ENCODE results near the gene C16orf95.

C16orf95 gene

DNA sequence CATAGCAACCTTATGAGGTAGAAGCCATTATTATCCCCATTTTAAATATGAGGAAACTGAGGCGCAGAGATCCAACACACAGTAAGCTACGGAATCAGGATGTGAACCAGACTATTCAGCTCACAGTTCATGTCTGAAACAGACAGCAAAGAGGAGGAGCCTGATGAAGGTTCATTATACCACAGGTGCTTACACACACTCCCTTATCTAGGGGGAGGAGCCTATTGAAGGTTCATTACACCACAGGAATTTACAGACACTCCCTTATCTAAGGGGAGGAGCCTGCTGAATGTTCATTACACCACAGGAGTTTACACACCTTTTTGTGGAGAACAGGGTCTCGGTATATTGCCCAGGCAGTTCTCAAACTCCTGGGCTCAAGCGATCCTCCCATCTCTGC, 21.9 kb downstream of the C16orf95 start:
- Histone ChIP-seq H3K27me3 (ENCODE audit: control insufficient read depth in 5 of 5, insufficient read depth in 4 of 5, low read length in 5 of 5) (no peaks in the 10 kb centered on the region), H3K9me3 (ENCODE audit: control insufficient read depth in 5 of 5, low read length in 5 of 5) (peaks cover 0 to 7% (median 0%) of the 10 kb centered on the region in 5 donors), H3K9ac (ENCODE audit: low read length in 5 of 5) (no peak overlapping the region), H3K4me3 (ENCODE audit: low read depth in 1 of 5, low read length in 5 of 5) (no peak overlapping the region), H3K4me1 (ENCODE audit: control insufficient read depth in 5 of 5, insufficient read depth in 5 of 5, low read length in 5 of 5) (peaks cover 0 to 5% (median 0%) of the 10 kb centered on the region in 5 donors), H3K27ac (ENCODE audit: low read depth, low read length) (no peak overlapping the region), H3K36me3 (ENCODE audit: control insufficient read depth in 5 of 5, insufficient read depth in 5 of 5, low read length in 5 of 5) (peaks cover 0 to 5% (median 0%) of the 10 kb centered on the region in 5 donors)

DNA sequence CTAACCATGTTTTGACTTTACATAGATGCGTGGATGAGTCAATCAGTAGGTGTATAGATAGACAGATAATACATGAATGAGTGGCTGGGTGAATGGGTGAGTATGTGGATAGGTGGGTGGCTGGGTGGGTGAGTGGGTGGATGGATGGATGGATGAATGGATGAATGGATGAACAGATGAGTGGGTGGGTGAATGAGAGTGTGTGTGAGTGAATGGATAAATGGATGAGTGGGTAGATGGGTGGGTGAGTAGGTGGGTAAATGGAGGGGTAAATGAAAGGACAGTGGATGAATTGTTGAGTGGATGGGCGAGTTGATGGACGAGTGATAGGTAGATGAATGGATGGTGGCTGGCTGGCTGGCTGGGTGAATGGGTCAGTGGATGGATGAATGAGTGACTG, 23.2 kb downstream of the C16orf95 start:
- peaks cover 0 to 4% (median 0%) of the 10 kb centered on the region in 5 donors for H3K36me3 ChIP-seq (ENCODE audit: control insufficient read depth in 5 of 5, insufficient read depth in 5 of 5, low read length in 5 of 5)
- no peaks in the 10 kb centered on the region for H3K27me3 ChIP-seq (ENCODE audit: control insufficient read depth in 5 of 5, insufficient read depth in 4 of 5, low read length in 5 of 5)
- H3K9me3 ChIP-seq (ENCODE audit: control insufficient read depth in 5 of 5, low read length in 5 of 5) = peaks cover 0 to 7% (median 0%) of the 10 kb centered on the region in 5 donors
- H3K27ac ChIP-seq (ENCODE audit: low read depth, low read length) = no peak overlapping the region
- H3K4me3 ChIP-seq (ENCODE audit: low read depth in 1 of 5, low read length in 5 of 5) = no peak overlapping the region
- H3K4me1 ChIP-seq (ENCODE audit: control insufficient read depth in 5 of 5, insufficient read depth in 5 of 5, low read length in 5 of 5) = peaks cover 0 to 5% (median 0%) of the 10 kb centered on the region in 5 donors
- no peak overlapping the region for H3K9ac ChIP-seq (ENCODE audit: low read length in 5 of 5)

DNA sequence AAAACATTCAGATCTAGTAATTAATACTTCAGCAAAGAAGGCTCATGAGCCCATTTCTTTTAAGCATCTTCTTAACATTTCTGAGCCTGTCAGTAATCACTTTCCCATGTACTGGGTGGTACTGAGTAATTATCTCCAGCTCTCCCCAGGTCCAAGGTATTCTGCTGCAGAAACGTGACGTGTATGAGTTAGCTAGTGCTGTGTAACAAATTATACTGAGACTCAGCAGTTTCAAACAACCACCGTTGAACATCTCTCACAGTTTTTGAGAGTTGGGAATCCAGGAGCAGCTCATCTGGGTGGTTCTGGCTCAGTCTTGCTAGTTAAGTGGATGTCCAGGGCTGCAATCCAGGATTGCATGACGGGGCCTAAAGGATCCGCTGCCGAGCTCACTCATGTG, 25.2 kb downstream of the C16orf95 start:
- H3K4me1 ChIP-seq (ENCODE audit: control insufficient read depth in 5 of 5, insufficient read depth in 5 of 5, low read length in 5 of 5) = no peaks in the 10 kb centered on the region
- no peaks in the 10 kb centered on the region for H3K27me3 ChIP-seq (ENCODE audit: control insufficient read depth in 5 of 5, insufficient read depth in 4 of 5, low read length in 5 of 5)
- H3K9ac ChIP-seq (ENCODE audit: low read length in 5 of 5) = no peak overlapping the region
- no peak overlapping the region for H3K4me3 ChIP-seq (ENCODE audit: low read depth in 1 of 5, low read length in 5 of 5)
- no peak overlapping the region for H3K27ac ChIP-seq (ENCODE audit: low read depth, low read length)
- peaks cover 0 to 4% (median 0%) of the 10 kb centered on the region in 5 donors for H3K36me3 ChIP-seq (ENCODE audit: control insufficient read depth in 5 of 5, insufficient read depth in 5 of 5, low read length in 5 of 5)
- H3K9me3 ChIP-seq (ENCODE audit: control insufficient read depth in 5 of 5, low read length in 5 of 5) = peaks cover 0 to 7% (median 4%) of the 10 kb centered on the region in 5 donors

- Histone ChIP-seq H3K27ac (ENCODE audit: low read depth, low read length) (no peak overlapping the region), H3K36me3 (ENCODE audit: control insufficient read depth in 5 of 5, insufficient read depth in 5 of 5, low read length in 5 of 5) (peaks cover 0 to 4% (median 0%) of the 10 kb centered on the region in 5 donors), H3K9ac (ENCODE audit: low read length in 5 of 5) (no peak overlapping the region), H3K27me3 (ENCODE audit: control insufficient read depth in 5 of 5, insufficient read depth in 4 of 5, low read length in 5 of 5) (no peaks in the 10 kb centered on the region), H3K9me3 (ENCODE audit: control insufficient read depth in 5 of 5, low read length in 5 of 5) (peaks cover 0 to 7% (median 4%) of the 10 kb centered on the region in 5 donors), H3K4me3 (ENCODE audit: low read depth in 1 of 5, low read length in 5 of 5) (no peak overlapping the region), H3K4me1 (ENCODE audit: control insufficient read depth in 5 of 5, insufficient read depth in 5 of 5, low read length in 5 of 5) (no peaks in the 10 kb centered on the region)
Observed at GRCh38 chr16:87288753-87289362, 28.3 kb downstream of the C16orf95 start.

- Histone ChIP-seq H3K27me3 (ENCODE audit: control insufficient read depth in 5 of 5, insufficient read depth in 4 of 5, low read length in 5 of 5) (no peaks in the 10 kb centered on the region), H3K9ac (ENCODE audit: low read length in 5 of 5) (no peak overlapping the region), H3K27ac (ENCODE audit: low read depth, low read length) (no peak overlapping the region), H3K4me3 (ENCODE audit: low read depth in 1 of 5, low read length in 5 of 5) (no peak overlapping the region), H3K36me3 (ENCODE audit: control insufficient read depth in 5 of 5, insufficient read depth in 5 of 5, low read length in 5 of 5) (peaks cover 0 to 4% (median 0%) of the 10 kb centered on the region in 5 donors), H3K4me1 (ENCODE audit: control insufficient read depth in 5 of 5, insufficient read depth in 5 of 5, low read length in 5 of 5) (no peaks in the 10 kb centered on the region), H3K9me3 (ENCODE audit: control insufficient read depth in 5 of 5, low read length in 5 of 5) (peaks cover 0 to 7% (median 3%) of the 10 kb centered on the region in 5 donors)
Observed at GRCh38 chr16:87286839-87287626, 30.2 kb downstream of the C16orf95 start.

DNA sequence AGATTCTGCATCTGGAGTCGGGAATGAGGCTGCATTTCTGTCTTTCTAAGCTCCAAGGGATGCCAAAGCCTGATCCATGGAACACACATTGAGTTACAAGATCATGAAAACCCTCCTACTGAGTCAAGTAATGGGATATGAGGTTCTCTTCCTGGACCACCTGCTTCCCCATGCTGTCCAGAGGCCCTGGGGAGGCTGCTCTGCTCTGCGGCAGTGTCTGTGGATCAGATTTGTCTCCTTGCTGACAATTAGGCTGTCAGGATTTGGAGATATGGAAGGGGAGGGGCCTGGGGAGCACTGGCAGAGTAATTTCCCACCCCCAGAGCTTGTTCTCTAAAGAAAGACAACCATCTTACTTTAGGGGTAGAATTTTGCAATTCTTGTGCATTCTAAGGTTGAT, 33.0 kb downstream of the C16orf95 start:
- Histone ChIP-seq H3K36me3 (ENCODE audit: control insufficient read depth in 5 of 5, insufficient read depth in 5 of 5, low read length in 5 of 5) (no peaks in the 10 kb centered on the region), H3K9ac (ENCODE audit: low read length in 5 of 5) (no peak overlapping the region), H3K27me3 (ENCODE audit: control insufficient read depth in 5 of 5, insufficient read depth in 4 of 5, low read length in 5 of 5) (peaks cover 0 to 1% (median 0%) of the 10 kb centered on the region in 5 donors), H3K9me3 (ENCODE audit: control insufficient read depth in 5 of 5, low read length in 5 of 5) (peaks cover 0 to 7% (median 0%) of the 10 kb centered on the region in 5 donors), H3K4me3 (ENCODE audit: low read depth in 1 of 5, low read length in 5 of 5) (no peak overlapping the region), H3K27ac (ENCODE audit: low read depth, low read length) (no peak overlapping the region), H3K4me1 (ENCODE audit: control insufficient read depth in 5 of 5, insufficient read depth in 5 of 5, low read length in 5 of 5) (no peaks in the 10 kb centered on the region)

DNA sequence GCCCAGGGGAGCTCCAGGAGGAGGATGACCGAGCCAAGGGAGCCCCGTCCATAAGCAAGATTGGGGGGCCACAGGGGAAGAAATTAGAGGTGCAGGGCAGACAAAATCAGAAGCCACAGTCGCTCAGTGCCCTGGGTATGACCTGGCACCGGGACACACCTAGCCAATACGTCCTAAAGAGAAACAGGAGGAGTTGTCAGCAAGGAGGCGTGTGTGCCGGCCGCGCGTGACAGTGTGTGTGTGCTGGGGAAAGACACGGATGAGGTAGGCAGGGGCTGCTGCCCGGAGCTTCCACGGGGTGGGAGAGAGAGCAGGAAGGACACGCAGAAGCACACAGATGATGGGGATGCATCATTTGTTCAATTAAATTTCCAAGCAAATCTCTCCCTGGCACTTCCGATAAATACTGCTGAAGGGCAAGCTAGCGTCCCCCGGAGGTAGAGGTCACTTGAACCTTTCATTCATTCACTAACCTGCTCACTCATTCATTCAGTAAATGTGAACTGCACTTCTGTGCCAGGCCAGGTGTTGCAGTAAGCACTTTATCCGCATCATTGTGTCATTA, 38.0 kb downstream of the C16orf95 start:
- Histone ChIP-seq H3K4me1 (ENCODE audit: control insufficient read depth in 5 of 5, insufficient read depth in 5 of 5, low read length in 5 of 5) (peaks cover 0 to 8% (median 0%) of the 10 kb centered on the region in 5 donors), H3K9ac (ENCODE audit: low read length in 5 of 5) (no peak overlapping the region), H3K27me3 (ENCODE audit: control insufficient read depth in 5 of 5, insufficient read depth in 4 of 5, low read length in 5 of 5) (peaks cover 0 to 9% (median 2%) of the 10 kb centered on the region in 5 donors), H3K36me3 (ENCODE audit: control insufficient read depth in 5 of 5, insufficient read depth in 5 of 5, low read length in 5 of 5) (no peaks in the 10 kb centered on the region), H3K4me3 (ENCODE audit: low read depth in 1 of 5, low read length in 5 of 5) (no peak overlapping the region), H3K27ac (ENCODE audit: low read depth, low read length) (no peak overlapping the region), H3K9me3 (ENCODE audit: control insufficient read depth in 5 of 5, low read length in 5 of 5) (no peaks in the 10 kb centered on the region)

GRCh38 chr16:87278191-87279093, 38.8 kb downstream of the C16orf95 start:
- no peak overlapping the region for H3K27ac ChIP-seq (ENCODE audit: low read depth, low read length)
- no peak overlapping the region for H3K4me3 ChIP-seq (ENCODE audit: low read depth in 1 of 5, low read length in 5 of 5)
- H3K36me3 ChIP-seq (ENCODE audit: control insufficient read depth in 5 of 5, insufficient read depth in 5 of 5, low read length in 5 of 5) = no peaks in the 10 kb centered on the region
- peaks cover 0 to 9% (median 2%) of the 10 kb centered on the region in 5 donors for H3K27me3 ChIP-seq (ENCODE audit: control insufficient read depth in 5 of 5, insufficient read depth in 4 of 5, low read length in 5 of 5)
- H3K9ac ChIP-seq (ENCODE audit: low read length in 5 of 5) = no peak overlapping the region
- peaks cover 0 to 8% (median 0%) of the 10 kb centered on the region in 5 donors for H3K4me1 ChIP-seq (ENCODE audit: control insufficient read depth in 5 of 5, insufficient read depth in 5 of 5, low read length in 5 of 5)
- no peaks in the 10 kb centered on the region for H3K9me3 ChIP-seq (ENCODE audit: control insufficient read depth in 5 of 5, low read length in 5 of 5)

DNA sequence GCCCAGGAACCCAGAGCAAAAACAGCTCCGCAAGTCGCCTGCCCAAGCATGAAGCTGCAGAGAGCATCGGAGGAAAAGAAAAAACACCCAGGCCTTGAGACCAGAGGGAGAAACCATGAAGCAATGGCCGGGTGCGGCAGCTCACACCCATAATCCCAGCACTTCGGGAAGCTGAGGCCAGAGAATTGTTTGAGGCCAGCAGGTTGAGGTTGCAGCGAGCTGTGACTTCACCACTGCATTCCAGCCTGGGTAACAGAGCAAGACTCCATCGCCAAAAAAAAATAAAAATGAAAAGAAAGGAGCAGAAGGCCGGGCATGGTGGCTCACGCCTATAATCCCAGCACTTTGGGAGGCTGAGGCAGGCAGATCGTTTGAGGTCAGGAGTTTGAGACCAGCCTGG, 40.3 kb downstream of the C16orf95 start:
- Histone ChIP-seq H3K4me3 (ENCODE audit: low read depth in 1 of 5, low read length in 5 of 5) (no peak overlapping the region), H3K27ac (ENCODE audit: low read depth, low read length) (no peak overlapping the region)

More for the DNA sequence above, 40.3 kb downstream of the C16orf95 start:
- peaks cover 0 to 9% (median 2%) of the 10 kb centered on the region in 5 donors for H3K27me3 ChIP-seq (ENCODE audit: control insufficient read depth in 5 of 5, insufficient read depth in 4 of 5, low read length in 5 of 5)
- H3K36me3 ChIP-seq (ENCODE audit: control insufficient read depth in 5 of 5, insufficient read depth in 5 of 5, low read length in 5 of 5) = no peaks in the 10 kb centered on the region
- H3K9ac ChIP-seq (ENCODE audit: low read length in 5 of 5) = no peak overlapping the region
- H3K9me3 ChIP-seq (ENCODE audit: control insufficient read depth in 5 of 5, low read length in 5 of 5) = no peaks in the 10 kb centered on the region
- H3K4me1 ChIP-seq (ENCODE audit: control insufficient read depth in 5 of 5, insufficient read depth in 5 of 5, low read length in 5 of 5) = peaks cover 0 to 8% (median 0%) of the 10 kb centered on the region in 5 donors
